SKM-1 (cell line): ENCODE measurements around the gene MBTD1.

Experiments
- DNase-seq: peaks from one replicate; lab custom pipeline; 2025; ENCODE audit not compliant: unreplicated experiment; lab: John Stamatoyannopoulos, UW

MBTD1 gene

GRCh38 chr17:51150932-51151331 lies 108.9 kb downstream of the MBTD1 start:
- no peak for DNase-seq

GRCh38 chr17:51149163-51149562 lies 110.7 kb downstream of the MBTD1 start:
- DNase-seq: no peak

GRCh38 chr17:51147650-51148049 lies 112.2 kb downstream of the MBTD1 start:
- no peak for DNase-seq

- DNase-seq: no peak
Measured at GRCh38 chr17:51144266-51145022, 115.4 kb downstream of the MBTD1 start.

GRCh38 chr17:51142597-51142996 lies 117.3 kb downstream of the MBTD1 start:
- no peak for DNase-seq

- no peak for DNase-seq
Measured at GRCh38 chr17:51135956-51136355, 123.9 kb downstream of the MBTD1 start.

- no peak for DNase-seq
Measured at GRCh38 chr17:51133365-51133764, 126.5 kb downstream of the MBTD1 start.

- DNase-seq: no peak
Measured at GRCh38 chr17:51132964-51133319, 126.9 kb downstream of the MBTD1 start.

- DNase-seq: no peak
Measured at GRCh38 chr17:51128076-51128475, 131.8 kb downstream of the MBTD1 start.
